Breast epithelium (tissue), 3 donors: ENCODE measurements around the gene TAMALIN.

Experiments used
- POLR2AphosphoS5 ChIP-seq, 3 donors: sonication (generic); formaldehyde crosslinking; IDR thresholded peaks; one replicate each; pipeline ENCODE4 v1.6.1; 2017; ENCODE audit warnings: antibody characterized with exemption in 3 of 3
- TF ChIP-seq, protein P1 (sequence below), 3 donors: fragments of 450-650 bp; IDR thresholded peaks; one replicate each; pipeline ENCODE4 v1.5.1; 2016 to 2017; ENCODE audit warnings: antibody characterized with exemption in 3 of 3, mild to moderate bottlenecking in 3 of 3, moderate library complexity in 3 of 3

DNA sequence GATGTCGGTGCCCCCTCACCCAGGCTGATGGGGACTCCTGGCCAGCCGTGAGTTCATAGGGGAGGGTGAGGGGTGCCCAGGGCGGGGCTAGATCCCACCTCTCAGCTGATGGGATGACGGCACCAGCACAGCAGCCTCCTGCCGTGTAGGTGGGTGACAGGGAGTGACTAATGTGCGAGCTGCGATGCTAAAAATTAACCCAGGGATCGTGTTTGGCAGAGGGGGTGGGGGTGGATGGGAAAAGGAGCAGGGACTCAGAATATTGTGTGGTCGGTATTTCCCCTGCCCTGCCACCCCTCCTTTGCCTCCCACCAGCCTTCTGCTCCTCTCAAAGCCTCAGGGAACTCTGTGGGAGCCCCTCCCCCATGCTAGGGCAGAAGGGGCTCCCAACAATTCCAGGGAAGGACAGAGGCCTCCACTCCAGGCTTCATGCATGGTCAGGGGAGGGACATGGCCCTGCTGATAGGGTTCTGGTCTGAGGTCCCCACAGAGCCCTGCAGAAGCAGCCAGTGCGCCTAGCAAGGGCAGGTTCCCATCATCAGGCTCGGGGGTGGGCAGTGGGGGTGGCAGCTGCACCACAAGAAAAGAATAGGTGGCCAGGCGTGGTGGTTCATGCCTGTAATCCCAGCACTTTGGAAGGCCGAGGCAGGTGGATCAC, 12.5 kb downstream of the TAMALIN start:
- no peak for TF ChIP-seq POLR2AphosphoS5 (IDR thresholded peaks at IDR 0.05)
- TF ChIP-seq, protein P1, sequence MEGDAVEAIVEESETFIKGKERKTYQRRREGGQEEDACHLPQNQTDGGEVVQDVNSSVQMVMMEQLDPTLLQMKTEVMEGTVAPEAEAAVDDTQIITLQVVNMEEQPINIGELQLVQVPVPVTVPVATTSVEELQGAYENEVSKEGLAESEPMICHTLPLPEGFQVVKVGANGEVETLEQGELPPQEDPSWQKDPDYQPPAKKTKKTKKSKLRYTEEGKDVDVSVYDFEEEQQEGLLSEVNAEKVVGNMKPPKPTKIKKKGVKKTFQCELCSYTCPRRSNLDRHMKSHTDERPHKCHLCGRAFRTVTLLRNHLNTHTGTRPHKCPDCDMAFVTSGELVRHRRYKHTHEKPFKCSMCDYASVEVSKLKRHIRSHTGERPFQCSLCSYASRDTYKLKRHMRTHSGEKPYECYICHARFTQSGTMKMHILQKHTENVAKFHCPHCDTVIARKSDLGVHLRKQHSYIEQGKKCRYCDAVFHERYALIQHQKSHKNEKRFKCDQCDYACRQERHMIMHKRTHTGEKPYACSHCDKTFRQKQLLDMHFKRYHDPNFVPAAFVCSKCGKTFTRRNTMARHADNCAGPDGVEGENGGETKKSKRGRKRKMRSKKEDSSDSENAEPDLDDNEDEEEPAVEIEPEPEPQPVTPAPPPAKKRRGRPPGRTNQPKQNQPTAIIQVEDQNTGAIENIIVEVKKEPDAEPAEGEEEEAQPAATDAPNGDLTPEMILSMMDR (IDR thresholded peaks at IDR 0.05) = no peak
